Effector CD8-positive, alpha-beta T cell (primary cell): ENCODE results near the gene GOPC.
A peak's percentile ranks its signal among the peaks of the same experiment; 100 is the strongest.

Source experiments
- DNase-seq: peaks from one replicate; lab custom pipeline; 2025; lab: John Stamatoyannopoulos, UW

GOPC gene

GRCh38 chr6:117595099-117595923 lies 7.0 kb downstream of the GOPC start:
- DNase-seq: no peak

- no peak for DNase-seq
These were observed 9.1 kb downstream of the GOPC start for GRCh38 chr6:117592983-117593759.

- DNase-seq: no peak
These were observed 10.9 kb downstream of the GOPC start for GRCh38 chr6:117591405-117591804.

- no peak for DNase-seq
These were observed 11.9 kb downstream of the GOPC start for GRCh38 chr6:117590447-117590846.

- DNase-seq: no peak
These were observed 16.7 kb downstream of the GOPC start for GRCh38 chr6:117585647-117586046.

- DNase-seq: no peak
These were observed 28.1 kb downstream of the GOPC start for GRCh38 chr6:117574198-117574597.

GRCh38 chr6:117573006-117573680 lies 29.2 kb downstream of the GOPC start:
- DNase-seq: no peak

GRCh38 chr6:117568831-117569410 lies 33.4 kb downstream of the GOPC start:
- no peak for DNase-seq

- DNase-seq: no peak
These were observed 34.1 kb downstream of the GOPC start for GRCh38 chr6:117568247-117568646.

- no peak for DNase-seq
These were observed 37.6 kb downstream of the GOPC start for GRCh38 chr6:117564681-117565080.

- DNase-seq: no peak
These were observed 41.2 kb downstream of the GOPC start for GRCh38 chr6:117561128-117561527.

- DNase-seq: no peak
These were observed 43.0 kb downstream of the GOPC start for GRCh38 chr6:117559299-117559698.

- DNase-seq: no peak
These were observed 43.5 kb downstream of the GOPC start for GRCh38 chr6:117558818-117559217.

GRCh38 chr6:117557951-117558350 lies 44.4 kb downstream of the GOPC start:
- no peak for DNase-seq

- peak; percentile 56 for DNase-seq
These were observed 46.3 kb downstream of the GOPC start for GRCh38 chr6:117555882-117556498.

GRCh38 chr6:117555262-117555849 lies 47.0 kb downstream of the GOPC start:
- no peak for DNase-seq

- DNase-seq: no peak
These were observed 49.2 kb downstream of the GOPC start for GRCh38 chr6:117553142-117553541.

GRCh38 chr6:117552618-117553017 lies 49.7 kb downstream of the GOPC start:
- DNase-seq: no peak

GRCh38 chr6:117550618-117551242 lies 51.6 kb downstream of the GOPC start:
- DNase-seq: no peak

- no peak for DNase-seq
These were observed 52.2 kb downstream of the GOPC start for GRCh38 chr6:117550078-117550600.

- DNase-seq: no peak
These were observed 52.7 kb downstream of the GOPC start for GRCh38 chr6:117549611-117550010.
